Natural killer cell (primary cell): ENCODE results near the gene SLC35G1. TPM values are rescaled to one million over a fixed set of nuclear protein-coding genes. Genes with fewer than 3 reads are reported as not detected.

Source experiments
- ATAC-seq, 3 donors: fragments of 150-1000 bp in 2 of 3; fragments of 200-7000 bp in 1 of 3; cut with Tn5 transposase; 1 replicate in 1 of 3; 2 replicates in 2 of 3; pipeline ENCODE4 v1.10.0; 2021; ENCODE audit warnings: mild to moderate bottlenecking in 2 of 3, moderate library complexity in 2 of 3
- DNase-seq, 2 donors: peaks; one replicate each; pipeline versions ENCODE4 v3.0.0 to v3.0.0-alpha.2; 2013 to 2021; ENCODE audit warnings: mixed read lengths in 1 of 2
- H3K27ac ChIP-seq: one replicate; pipeline ENCODE4 v1.5.1; 2013; ENCODE audit warnings: mild to moderate bottlenecking, low read length
- H3K27me3 ChIP-seq: one replicate; pipeline ENCODE4 v1.6.1; 2013; ENCODE audit warnings: low read length; ENCODE audit not compliant: control insufficient read depth, insufficient read depth
- H3K36me3 ChIP-seq: one replicate; pipeline ENCODE4 v1.6.1; 2013; ENCODE audit warnings: low read length; ENCODE audit not compliant: control insufficient read depth, insufficient read depth
- H3K4me1 ChIP-seq: one replicate; pipeline ENCODE4 v1.6.1; 2013; ENCODE audit warnings: low read length; ENCODE audit not compliant: control insufficient read depth, insufficient read depth
- H3K4me3 ChIP-seq: one replicate; pipeline ENCODE4 v1.5.1; 2013; ENCODE audit warnings: low read length
- H3K9me3 ChIP-seq: one replicate; pipeline ENCODE4 v1.6.1; 2013; ENCODE audit warnings: low read length; ENCODE audit not compliant: control insufficient read depth, insufficient read depth
- H3K27ac Mint-ChIP-seq, 2 donors: one replicate each; pipeline ENCODE4 v1.8.0; 2022; ENCODE audit warnings: mild to moderate bottlenecking in 2 of 2, mixed read lengths in 2 of 2, moderate library complexity in 1 of 2
- H3K27me3 Mint-ChIP-seq, 2 donors: one replicate each; pipeline ENCODE4 v1.8.0; 2022; ENCODE audit warnings: low read depth in 2 of 2, mixed read lengths in 2 of 2
- H3K36me3 Mint-ChIP-seq: one replicate; pipeline ENCODE4 v1.8.0; 2022; ENCODE audit warnings: mixed read lengths
- H3K4me1 Mint-ChIP-seq, 2 donors: one replicate each; pipeline ENCODE4 v1.8.0; 2022; ENCODE audit warnings: mixed read lengths in 2 of 2
- H3K4me3 Mint-ChIP-seq: one replicate; pipeline ENCODE4 v1.8.0; 2022; ENCODE audit warnings: mild to moderate bottlenecking, moderate library complexity, mixed read lengths
- H3K9me3 Mint-ChIP-seq, 2 donors: one replicate each; pipeline ENCODE4 v1.8.0; 2022; ENCODE audit warnings: mixed read lengths in 2 of 2
- WGBS: methylation state at CpG from one replicate; pipeline ENCODE4 v1.1.7; 2013; ENCODE audit warnings: missing lambda C conversion rate; ENCODE audit not compliant: insufficient coverage; 5-methylcytosine and 5-hydroxymethylcytosine counted together
- intact Hi-C: fragments of 100-400 bp; cut with micrococcal nuclease; formaldehyde crosslinking; loops from one replicate; pipeline ENCODE4 v1.14.2; 2022
- total RNA-seq, 4 donors: library from RNA; stranded (reverse); fragments of 120-200 nt in 1 of 4; gene quantifications; one replicate each; pipeline versions ENCODE4 v1.2.3 to v1.2.4, GENCODE V29; 2013 to 2022
- TF ChIP-seq, protein P1 (sequence below): fragments of 200-600 bp; IDR thresholded peaks from one replicate; pipeline ENCODE4 v1.8.0; 2022; ENCODE audit warnings: antibody characterized with exemption

SLC35G1 gene
- total RNA-seq, 3 donors from 2014 or later (not counting 1 experiment from before 2014, with no cell fraction given) = 0.99 to 1.3 (median 1.1) TPM

DNA sequence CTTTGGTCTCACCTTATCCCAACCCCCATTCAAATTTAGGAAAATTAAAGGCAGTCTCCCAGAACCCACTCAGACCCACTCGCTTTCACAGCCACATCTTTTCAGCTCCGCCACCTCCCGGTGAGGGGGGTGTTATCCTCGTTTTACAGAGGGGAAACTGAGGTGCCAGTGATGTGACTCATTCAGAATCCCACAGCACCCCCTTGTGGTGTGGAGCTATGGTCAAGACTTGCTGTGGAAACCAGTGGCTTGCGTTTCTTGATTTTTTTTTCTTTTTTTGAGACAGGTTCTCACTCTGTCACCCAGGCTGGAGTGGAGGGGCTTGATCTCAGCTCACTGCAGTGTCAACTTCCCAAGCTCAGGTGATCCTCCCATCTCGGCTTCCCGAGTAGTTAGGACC, 27.6 kb downstream of the SLC35G1 start:
- 84% methylated on average over 3 of the region's 7 CpGs for WGBS

DNA sequence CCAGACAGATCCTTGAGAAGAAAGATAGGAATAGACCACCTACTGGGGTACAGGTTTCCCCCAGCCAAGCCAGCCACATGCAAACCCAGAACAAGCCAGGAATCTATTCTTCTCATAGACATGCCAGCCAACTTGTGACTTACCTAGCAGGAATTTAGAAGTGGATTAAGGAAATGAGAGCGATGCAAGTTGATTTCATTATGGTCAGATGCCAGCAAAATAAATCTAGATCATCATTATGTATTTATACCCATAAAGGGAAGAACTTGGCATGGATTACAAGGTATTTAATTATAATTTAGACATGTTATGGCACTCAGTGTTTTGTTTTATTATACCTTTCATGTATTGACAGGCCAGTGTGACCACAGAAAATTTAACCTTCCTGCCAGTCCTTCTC, 32.8 kb downstream of the SLC35G1 start:
- Histone ChIP-seq H3K4me1 (no peaks in the 10 kb centered on the region), H3K27me3 (no peaks in the 10 kb centered on the region), H3K27ac (no peak overlapping the region), H3K9me3 (no peaks in the 10 kb centered on the region), H3K36me3 (no peaks in the 10 kb centered on the region), H3K4me3 (no peak overlapping the region)
- H3K27ac Mint-ChIP-seq = no peak overlapping the region
- ATAC-seq (no peak), DNase-seq (no peak)
- H3K36me3 Mint-ChIP-seq = no peaks in the 10 kb centered on the region
- WGBS = no CpG with 5 or more reads among the region's 1 CpG
- H3K27me3 Mint-ChIP-seq = peaks cover 0 to 3% of the 10 kb centered on the region in 2 donors
- H3K4me1 Mint-ChIP-seq = no peaks in the 10 kb centered on the region
- H3K4me3 Mint-ChIP-seq = no peak overlapping the region
- peaks cover 3 to 4% of the 10 kb centered on the region in 2 donors for H3K9me3 Mint-ChIP-seq
- intact Hi-C loops = no loop called here
- TF ChIP-seq, protein P1, sequence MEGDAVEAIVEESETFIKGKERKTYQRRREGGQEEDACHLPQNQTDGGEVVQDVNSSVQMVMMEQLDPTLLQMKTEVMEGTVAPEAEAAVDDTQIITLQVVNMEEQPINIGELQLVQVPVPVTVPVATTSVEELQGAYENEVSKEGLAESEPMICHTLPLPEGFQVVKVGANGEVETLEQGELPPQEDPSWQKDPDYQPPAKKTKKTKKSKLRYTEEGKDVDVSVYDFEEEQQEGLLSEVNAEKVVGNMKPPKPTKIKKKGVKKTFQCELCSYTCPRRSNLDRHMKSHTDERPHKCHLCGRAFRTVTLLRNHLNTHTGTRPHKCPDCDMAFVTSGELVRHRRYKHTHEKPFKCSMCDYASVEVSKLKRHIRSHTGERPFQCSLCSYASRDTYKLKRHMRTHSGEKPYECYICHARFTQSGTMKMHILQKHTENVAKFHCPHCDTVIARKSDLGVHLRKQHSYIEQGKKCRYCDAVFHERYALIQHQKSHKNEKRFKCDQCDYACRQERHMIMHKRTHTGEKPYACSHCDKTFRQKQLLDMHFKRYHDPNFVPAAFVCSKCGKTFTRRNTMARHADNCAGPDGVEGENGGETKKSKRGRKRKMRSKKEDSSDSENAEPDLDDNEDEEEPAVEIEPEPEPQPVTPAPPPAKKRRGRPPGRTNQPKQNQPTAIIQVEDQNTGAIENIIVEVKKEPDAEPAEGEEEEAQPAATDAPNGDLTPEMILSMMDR = no peak

More for the DNA sequence above, 27.6 kb downstream of the SLC35G1 start:
- no peaks in the 10 kb centered on the region for H3K9me3 ChIP-seq
- TF ChIP-seq, protein P1 = no peak
- H3K4me1 Mint-ChIP-seq = no peaks in the 10 kb centered on the region
- peak in 1 of 2 donors; percentile 52 for DNase-seq
- intact Hi-C loops = no loop called here
- H3K27ac Mint-ChIP-seq = no peak overlapping the region
- H3K27me3 Mint-ChIP-seq = no peaks in the 10 kb centered on the region
- H3K27me3 ChIP-seq = no peaks in the 10 kb centered on the region
- H3K4me3 ChIP-seq = no peak overlapping the region
- no peaks in the 10 kb centered on the region for H3K36me3 Mint-ChIP-seq
- ATAC-seq = no peak
- H3K36me3 ChIP-seq = no peaks in the 10 kb centered on the region
- H3K27ac ChIP-seq = no peak overlapping the region
- H3K9me3 Mint-ChIP-seq = no peaks in the 10 kb centered on the region
- no peak overlapping the region for H3K4me3 Mint-ChIP-seq
- H3K4me1 ChIP-seq = no peaks in the 10 kb centered on the region

DNA sequence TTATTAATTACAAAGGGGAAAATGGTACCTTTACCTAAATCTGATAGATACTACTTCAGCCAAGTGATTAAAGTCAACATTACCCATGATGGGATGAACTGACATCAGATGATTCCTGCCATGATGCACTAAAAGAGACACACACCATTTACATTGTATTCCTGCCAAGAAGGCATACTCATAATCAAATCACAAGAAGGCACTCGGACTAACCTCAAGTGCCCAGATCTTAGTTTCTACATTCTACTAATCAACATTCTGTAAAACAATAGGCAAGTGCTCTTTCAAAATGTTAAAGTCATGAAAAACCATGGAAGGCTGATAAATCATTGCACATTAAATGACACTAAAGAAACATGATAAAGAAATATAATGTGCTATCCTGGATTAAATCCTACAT, 44.4 kb downstream of the SLC35G1 start:
- DNase-seq (no peak), ATAC-seq (no peak)
- Mint-ChIP-seq H3K9me3 (no peaks in the 10 kb centered on the region), H3K4me3 (no peak overlapping the region), H3K27me3 (peaks cover 0 to 5% of the 10 kb centered on the region in 2 donors), H3K4me1 (no peaks in the 10 kb centered on the region), H3K27ac (no peak overlapping the region), H3K36me3 (no peaks in the 10 kb centered on the region)
- Histone ChIP-seq H3K9me3 (no peaks in the 10 kb centered on the region), H3K27me3 (no peaks in the 10 kb centered on the region), H3K27ac (no peak overlapping the region), H3K4me3 (no peak overlapping the region), H3K4me1 (no peaks in the 10 kb centered on the region), H3K36me3 (no peaks in the 10 kb centered on the region)
- 76% methylated on average over 1 of the region's 1 CpG for WGBS
- intact Hi-C loops = no loop called here
- TF ChIP-seq, protein P1 = no peak

DNA sequence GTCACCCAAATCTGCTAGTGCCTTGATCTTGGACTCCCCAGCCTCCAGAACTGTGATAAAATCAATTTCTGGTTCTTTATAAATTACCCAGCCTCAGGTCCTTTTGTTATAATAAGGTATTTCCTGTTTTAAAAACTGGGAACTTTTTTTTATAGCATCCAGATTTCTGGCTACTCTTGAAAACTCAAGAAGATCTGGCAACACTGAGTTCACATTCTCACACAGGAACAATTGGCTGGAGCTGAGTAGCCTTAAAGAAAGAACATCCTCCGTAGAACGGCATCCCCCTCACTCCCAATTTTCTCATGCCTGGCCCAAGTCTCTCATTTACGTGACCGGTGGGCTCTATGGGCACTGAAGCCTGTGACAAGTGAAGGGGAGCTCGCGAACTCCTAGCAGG, 47.1 kb downstream of the SLC35G1 start:
- 81% methylated on average over 6 of the region's 6 CpGs for WGBS
- H3K36me3 Mint-ChIP-seq = no peaks in the 10 kb centered on the region
- Histone ChIP-seq H3K4me3 (no peak overlapping the region), H3K36me3 (no peaks in the 10 kb centered on the region), H3K27me3 (no peaks in the 10 kb centered on the region), H3K27ac (no peak overlapping the region), H3K9me3 (no peaks in the 10 kb centered on the region), H3K4me1 (no peaks in the 10 kb centered on the region)
- H3K4me1 Mint-ChIP-seq = no peaks in the 10 kb centered on the region
- no peak overlapping the region for H3K27ac Mint-ChIP-seq
- TF ChIP-seq, protein P1 = no peak
- H3K4me3 Mint-ChIP-seq = no peak overlapping the region
- peaks cover 7 to 13% of the 10 kb centered on the region in 2 donors for H3K27me3 Mint-ChIP-seq
- no peak for ATAC-seq
- intact Hi-C loops = no loop called here
- no peak for DNase-seq
- no peaks in the 10 kb centered on the region for H3K9me3 Mint-ChIP-seq
